K562 (cell line): ENCODE measurements around the gene TSPAN18. TPM values are rescaled to one million over a fixed set of nuclear protein-coding genes. Genes with fewer than 3 reads are reported as not detected.

Experiments used
- ATAC-seq: fragments of 200-7000 bp; cut with Tn5 transposase; 3 replicates; pipeline ENCODE4 v1.9.1; 2020; ENCODE audit warnings: moderate library complexity
- BruUV-seq: library from RNA; stranded (reverse); fragments of 400-500 nt; replicated peaks from 2 replicates; lab custom pipeline; 2021; lab: Mats Ljungman, UMichigan
- CTCF ChIA-PET: fragments of 300-600 bp; formaldehyde crosslinking; extraction: SDS; loops from one replicate; lab custom pipeline; 2021; ENCODE audit warnings: low intra/inter-chr PET ratio; lab: Yijun Ruan, JAX
- POLR2A ChIA-PET: fragments of 300-600, 350-650 bp; sonication (Branson Sonifier 250); formaldehyde crosslinking; extraction: SDS; loops from one replicate; lab custom pipeline; 2021; ENCODE audit warnings: antibody characterized with exemption, inconsistent platforms; lab: Yijun Ruan, JAX
- DNase-seq, 4 experiments: peaks; one replicate each; pipeline versions ENCODE4 v3.0.0 to v3.0.0-alpha.2; 2011 to 2018; ENCODE audit warnings: low spot score in 3 of 4, mixed read lengths in 3 of 4; ENCODE audit errors: extremely low read depth in 1 of 4
- FAIRE-seq: peaks from 2 replicates; lab custom pipeline; 2011; peaks lifted over from hg19 to GRCh38; lab: Jason Lieb, UNC
- H2AFZ ChIP-seq: 2 replicates; pipeline ENCODE4 v1.6.0; 2011; ENCODE audit warnings: low read depth, low read length, control low read depth, inconsistent platforms
- H3K27ac ChIP-seq: fragments of 200-600 bp; 3 replicates; pipeline ENCODE4 v1.8.0; 2011; ENCODE audit warnings: low read depth, mild to moderate bottlenecking, control low read depth, inconsistent platforms, low read length, moderate library complexity, mixed read lengths; ENCODE audit errors: extremely low read depth
- H3K27me3 ChIP-seq, 2 experiments: fragments of 300-600 bp in 1 of 2; 2 replicates in 1 of 2; 3 replicates in 1 of 2; pipeline versions ENCODE4 v1.6.0 to v1.8.0; 2011; ENCODE audit warnings: inconsistent platforms in 2 of 2, low read length in 2 of 2, mild to moderate bottlenecking in 1 of 2, mixed read lengths in 1 of 2, moderate library complexity in 1 of 2; ENCODE audit not compliant: control insufficient read depth in 2 of 2, insufficient read depth in 2 of 2
- H3K36me3 ChIP-seq: fragments of 300-600 bp; 3 replicates; pipeline ENCODE4 v1.8.0; 2011; ENCODE audit warnings: mild to moderate bottlenecking, low read length, inconsistent platforms; ENCODE audit not compliant: control insufficient read depth, insufficient read depth
- H3K4me1 ChIP-seq, 2 experiments: fragments of 200-600 bp in 1 of 2; replicated peaks in 1 of 2; 2 replicates in 1 of 2; 3 replicates in 1 of 2; pipeline versions ENCODE4 v1.5.1 to v1.8.0; 2011; ENCODE audit warnings: inconsistent platforms in 2 of 2, low read length in 2 of 2, mild to moderate bottlenecking in 1 of 2, mixed read lengths in 1 of 2, moderate library complexity in 1 of 2; ENCODE audit not compliant: control insufficient read depth in 2 of 2, insufficient read depth in 2 of 2
- H3K4me2 ChIP-seq: 2 replicates; pipeline ENCODE4 v1.6.1; 2011; ENCODE audit warnings: low read length, control low read depth, inconsistent platforms, mixed read lengths; ENCODE audit not compliant: insufficient read depth
- H3K4me3 ChIP-seq: fragments of 200-600 bp; sonication (generic), shearing (Covaris generic); 2 replicates; pipeline ENCODE4 v1.5.1; 2016; ENCODE audit warnings: control low read depth, inconsistent platforms
- H3K79me2 ChIP-seq: fragments of 200-600 bp; 3 replicates; pipeline ENCODE4 v1.8.0; 2011; ENCODE audit warnings: low read length, inconsistent platforms; ENCODE audit not compliant: control insufficient read depth, insufficient read depth
- H3K9ac ChIP-seq, 2 experiments: 2 replicates each; pipeline versions ENCODE4 v1.6.0 to v1.6.1; 2011; ENCODE audit warnings: low read depth in 2 of 2, low read length in 2 of 2, control low read depth in 1 of 2, inconsistent platforms in 1 of 2, mild to moderate bottlenecking in 1 of 2, mixed read lengths in 1 of 2; ENCODE audit not compliant: insufficient read depth in 1 of 2
- H3K9me1 ChIP-seq: one replicate; pipeline ENCODE4 v1.6.0; 2011; ENCODE audit warnings: inconsistent platforms, mild to moderate bottlenecking, low read length, moderate library complexity; ENCODE audit not compliant: control insufficient read depth, insufficient read depth
- H3K9me3 ChIP-seq: replicated peaks from 2 replicates; pipeline ENCODE4 v1.5.1; 2011; ENCODE audit warnings: low read depth, low read length, inconsistent platforms; ENCODE audit not compliant: control insufficient read depth, insufficient read depth
- H4K20me1 ChIP-seq: replicated peaks from 2 replicates; pipeline ENCODE4 v1.6.1; 2011; ENCODE audit warnings: low read length, inconsistent platforms, mixed read lengths; ENCODE audit not compliant: control insufficient read depth, insufficient read depth
- E2F5 ChIP-seq: sonication (generic); formaldehyde crosslinking; IDR thresholded peaks from 2 replicates; pipeline ENCODE4 v1.8.0; 2022; ENCODE audit warnings: mild to moderate bottlenecking, missing genetic modification reagents
- ELK1 ChIP-seq: sonication (generic); formaldehyde crosslinking; IDR thresholded peaks from 2 replicates; pipeline ENCODE4 v1.8.1; 2022; ENCODE audit warnings: missing genetic modification reagents
- ILK ChIP-seq: fragments of 450-650 bp; IDR thresholded peaks from 2 replicates; pipeline ENCODE4 v1.6.1; 2016; ENCODE audit warnings: missing genetic modification characterization, low read depth, mild to moderate bottlenecking, missing compliant biosample characterization, moderate library complexity, borderline replicate concordance
- JUN ChIP-seq, 2 experiments: sonication (generic) in 1 of 2; formaldehyde crosslinking in 1 of 2; IDR thresholded peaks; 2 replicates each; pipeline versions ENCODE4 v1.6.1 to v1.8.0; 2012 to 2022; ENCODE audit warnings: borderline replicate concordance in 2 of 2, mild to moderate bottlenecking in 2 of 2, improper control_type of control experiment in 1 of 2, low read depth in 1 of 2, low read length in 1 of 2, missing genetic modification reagents in 1 of 2
- MYNN ChIP-seq, 2 experiments: sonication (generic); formaldehyde crosslinking in 1 of 2; IDR thresholded peaks; 2 replicates each; pipeline versions ENCODE4 v1.5.0 to v1.6.1; 2016 to 2020; ENCODE audit warnings: antibody characterized with exemption in 1 of 2, missing genetic modification reagents in 1 of 2
- RAD51 ChIP-seq: fragments of 450-650 bp; IDR thresholded peaks from 2 replicates; pipeline ENCODE4 v1.7.1; 2016; ENCODE audit warnings: low read depth, mild to moderate bottlenecking, borderline replicate concordance
- SMARCE1 ChIP-seq: fragments of 450-650 bp; IDR thresholded peaks from 2 replicates; pipeline ENCODE4 v1.7.1; 2016; ENCODE audit warnings: mild to moderate bottlenecking
- TRIM24 ChIP-seq, 2 experiments: fragments of 450-650 bp; IDR thresholded peaks; 2 replicates each; pipeline ENCODE4 v1.6.1; 2016
- ZNF511 ChIP-seq: sonication (generic); formaldehyde crosslinking; IDR thresholded peaks from 2 replicates; pipeline ENCODE4 v1.8.0; 2022; ENCODE audit warnings: mild to moderate bottlenecking, missing genetic modification reagents
- WGBS: fragments of 100-300 bp; shearing (Covaris generic); methylation state at CpG from one replicate; pipeline ENCODE4 v1.1.6; 2016; ENCODE audit warnings: low coverage, mixed read lengths; ENCODE audit not compliant: insufficient coverage; ENCODE audit errors: missing lambda C conversion rate; 5-methylcytosine and 5-hydroxymethylcytosine counted together
- in situ Hi-C: fragments of 300-500 bp; cut with MboI; formaldehyde crosslinking; loops from 4 replicates; pipeline ENCODE4 v1.15.0; 2018; ENCODE audit warnings: inconsistent platforms, mixed read lengths
- intact Hi-C: fragments of 100-400 bp; cut with micrococcal nuclease; formaldehyde crosslinking; loops from 2 replicates; pipeline ENCODE4 v1.14.2; 2022
- polyA plus RNA-seq, 8 experiments: library from polyadenylated mRNA; depleted of rRNA in 4 of 8; stranded (reverse) in 5 of 8; unstranded in 3 of 8; fragments of >200 nt; fragmentation: Nextera tagmentation in 2 of 8; fragmentation: Illumina TruSeq in 1 of 8; extraction: Ambion mirVana in 2 of 8; extraction: Trizol in 1 of 8; gene quantifications; 2 replicates each; pipeline versions ENCODE4 v1.2.1 to v1.2.3, GENCODE V29; 2011 to 2014; ENCODE audit warnings: inconsistent platforms in 1 of 8, missing spikeins in 1 of 8
- total RNA-seq, 7 experiments: library from RNA; depleted of rRNA in 6 of 7; stranded (reverse); fragments of >200 nt in 6 of 7; fragmentation: Illumina TruSeq in 2 of 7; extraction: Trizol in 2 of 7; gene quantifications; 2 replicates each; pipeline versions ENCODE4 v1.2.1 to v1.2.3, GENCODE V29; 2011 to 2021; ENCODE audit warnings: low replicate concordance in 1 of 7

Gene TSPAN18
- total and polyA plus RNA-seq, 9 of the 15 experiments (the other 6 are each of a cell fraction or from before 2014, with no cell fraction given): 0.17 to 0.35 (median 0.22) TPM; not detected in 4

- no peaks in the 10 kb centered on the region for H3K79me2 ChIP-seq
- no peak for DNase-seq
- WGBS: 17% methylated on average over 5 of the region's 5 CpGs
- H3K27me3 ChIP-seq: peaks cover 17 to 30% of the 10 kb centered on the region in 2 experiments; a peak in 4 of 5 replicates
- H3K4me1 ChIP-seq: no peaks in the 10 kb centered on the region; a peak in 1 of 5 replicates
- TF ChIP-seq JUN (IDR thresholded peaks at IDR 0.05; ENCODE audit: borderline replicate concordance, low read depth, low read length): no peak
- TF ChIP-seq JUN (CRISPR knock-in tag; IDR thresholded peaks at IDR 0.05; ENCODE audit: borderline replicate concordance): no peak
- TF ChIP-seq E2F5: no peak
- TF ChIP-seq RAD51: no peak
- no peak for TF ChIP-seq TRIM24 (IDR thresholded peaks at IDR 0.05)
- no peak for TF ChIP-seq ELK1 (CRISPR knock-in tag)
- no peak for TF ChIP-seq ZNF511
- no peak for TF ChIP-seq ILK (tag)
- no peak for TF ChIP-seq MYNN (IDR thresholded peaks at IDR 0.05)
- no peak for TF ChIP-seq MYNN (CRISPR knock-in tag; IDR thresholded peaks at IDR 0.05)
- no peak for TF ChIP-seq SMARCE1
- ATAC-seq: no peak
- CTCF ChIA-PET: no interaction called here
- BruUV-seq: no TSS peak
- H3K9me1 ChIP-seq: no peaks in the 10 kb centered on the region
- no peak for FAIRE-seq
- no peaks in the 10 kb centered on the region for H3K36me3 ChIP-seq
- no peak overlapping the region for H3K9ac ChIP-seq
- no peak overlapping the region for H3K27ac ChIP-seq
- H3K4me3 ChIP-seq: no peak overlapping the region
- H3K4me2 ChIP-seq: no peak overlapping the region
- intact Hi-C loops (no loop called here), in situ Hi-C loops (no loop called here)
- no peaks in the 10 kb centered on the region for H3K9me3 ChIP-seq
- no peak overlapping the region for H2AFZ ChIP-seq
- POLR2A ChIA-PET: interaction anchor here (0.5 kb wide), 1 partner anchor 67 kb away, joined by 3 read pairs; no protein-coding TSS in a partner anchor
- H4K20me1 ChIP-seq: no peaks in the 10 kb centered on the region
Measured at GRCh38 chr11:44718057-44718456, 8.7 kb upstream of the TSPAN18 start.
